ENCODE data around the gene CYSLTR2.

- no peak for TF ChIP-seq POLR2AphosphoS5 (IDR thresholded peaks at IDR 0.05; ENCODE audit: borderline replicate concordance, low read depth, low read length)
- TF ChIP-seq EZH2 (IDR thresholded peaks at IDR 0.05) = no peak
Observed at GRCh38 chr13:48729856-48730255, 76.1 kb downstream of the CYSLTR2 start.
